ENCODE data around the gene ZNRF1. TPM values are rescaled to one million over a fixed set of nuclear protein-coding genes. Genes with fewer than 3 reads are reported as not detected.
A peak's percentile ranks its signal among the peaks of the same experiment; 100 is the strongest.

Gene ZNRF1
- total and polyA plus RNA-seq, 2 of the 13 experiments (the other 11 are each of a cell fraction or from before 2014, with no cell fraction given): 43.9 to 58.7 TPM

GRCh38 chr16:75116081-75116910, 117.5 kb downstream of the ZNRF1 start, which contains the start of gene LDHD (continued):
- TF ChIP-seq HDAC1 (CRISPR knock-in tag; IDR thresholded peaks at IDR 0.05) (peak; percentile 64), PITX1 (CRISPR knock-in tag; IDR thresholded peaks at IDR 0.05) (peak; percentile 52; the same call in 1 of the 2 replicates), KDM3A (CRISPR knock-in tag; IDR thresholded peaks at IDR 0.05; ENCODE audit: low read depth) (peak; percentile 69; the same call in 1 of the 2 replicates), IRF1 (CRISPR knock-in tag; IDR thresholded peaks at IDR 0.05; ENCODE audit: low read depth) (no peak), TSC22D2 (CRISPR knock-in tag; IDR thresholded peaks at IDR 0.05; ENCODE audit: borderline replicate concordance) (peak; percentile 40), ARID5B (CRISPR knock-in tag; IDR thresholded peaks at IDR 0.05) (peak; percentile 63), REST (IDR thresholded peaks at IDR 0.05; ENCODE audit: borderline replicate concordance in 1 of 2, low read depth in 1 of 2, low read length in 2 of 2) (peak in 1 of 2 experiments; percentile 55; a peak in 1 of 4 replicates), POLR2A (IDR thresholded peaks at IDR 0.05; ENCODE audit: insufficient read depth in 1 of 2, low read depth in 2 of 2, low read length in 2 of 2) (peak; percentile 90 to 96), PAXIP1 (CRISPR knock-in tag; conservative IDR thresholded peaks at IDR 0.05) (peak; percentile 41), MXD1 (CRISPR knock-in tag; IDR thresholded peaks at IDR 0.05) (no peak), ZNF644 (CRISPR knock-in tag; IDR thresholded peaks at IDR 0.05; ENCODE audit: low read depth) (peak; percentile 59; the same call in 1 of the 2 replicates), SP5 (CRISPR knock-in tag; IDR thresholded peaks at IDR 0.05; ENCODE audit: borderline replicate concordance, low read depth) (0 out of 2 replicates have a peak, but pooled peaks have one; percentile 38), ZNF512 (CRISPR knock-in tag; IDR thresholded peaks at IDR 0.05) (no peak)

Data from HepG2 (cell line).